HG02642 (cell line): Measurements from ENCODE around the gene DROSHA.
"Not testable (repeated sequence)": the region's sequence is repeated elsewhere in the genome, so short reads cannot be mapped to it uniquely, and the experiment has no call there.

Source experiments
- ATAC-seq: cut with Tn5 transposase; IDR thresholded peaks from one replicate; pipeline ENCODE4 v1.9.1; 2021; ENCODE audit warnings: mild to moderate bottlenecking; ENCODE audit not compliant: unreplicated experiment, poor library complexity

The DROSHA gene

DNA sequence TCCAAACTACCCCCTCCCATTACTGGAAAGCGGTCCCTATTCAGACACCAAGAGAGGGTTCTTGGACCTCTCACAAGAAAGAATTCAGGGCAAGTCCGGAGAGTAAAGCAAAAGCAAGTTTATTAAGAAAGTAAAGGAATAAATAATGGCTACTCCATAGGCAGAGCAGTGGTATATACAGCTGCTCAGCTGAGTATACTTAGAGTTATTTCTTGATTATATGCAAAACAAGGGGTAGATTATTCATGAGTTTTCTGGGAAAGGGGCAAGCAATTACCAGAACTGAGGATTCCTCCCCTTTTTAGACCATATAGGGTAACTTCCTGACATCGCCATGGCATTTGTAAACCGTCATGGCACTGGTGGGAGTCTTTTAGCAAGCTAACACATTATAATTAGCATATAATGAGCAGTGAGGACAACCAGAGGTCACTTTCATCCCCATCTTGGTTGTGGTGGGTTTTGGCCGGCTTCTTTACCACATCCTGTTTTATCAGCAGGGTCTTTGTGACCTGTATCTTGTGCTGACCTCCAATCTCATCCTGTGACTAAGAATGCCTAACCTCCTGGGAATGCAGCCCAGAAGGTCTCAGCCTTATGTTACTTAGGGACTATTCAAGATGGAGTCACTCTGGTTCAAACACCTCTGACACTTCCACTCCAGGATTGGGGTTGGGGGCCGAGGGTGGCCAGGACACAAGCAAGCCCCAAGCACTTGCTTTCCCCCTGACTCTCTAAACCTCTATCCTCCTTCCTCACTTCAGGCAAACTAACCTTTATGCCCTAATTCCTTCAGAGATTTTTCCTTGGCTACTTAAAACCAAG lies 170.0 kb downstream of the DROSHA start:
- not testable (repeated sequence) for ATAC-seq

DNA sequence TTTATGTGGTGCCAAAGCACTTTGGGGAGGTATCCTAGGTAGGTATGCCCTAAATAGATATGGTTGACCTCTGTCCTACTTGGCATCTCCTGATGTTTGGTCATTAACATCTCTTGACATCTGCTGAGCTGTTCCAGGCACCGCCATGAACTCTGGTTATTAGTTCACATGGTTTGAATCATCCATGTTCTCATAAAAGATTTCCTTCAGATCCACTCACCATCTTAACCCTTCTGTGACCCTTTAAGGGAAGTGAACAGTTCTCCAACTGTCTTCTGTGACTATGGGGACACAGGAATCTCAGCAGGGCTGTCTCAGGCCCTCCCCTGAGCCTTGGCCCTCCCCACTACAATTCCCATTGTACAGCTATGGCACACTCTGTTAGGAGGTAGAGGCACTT lies 170.7 kb downstream of the DROSHA start:
- no peak for ATAC-seq

DNA sequence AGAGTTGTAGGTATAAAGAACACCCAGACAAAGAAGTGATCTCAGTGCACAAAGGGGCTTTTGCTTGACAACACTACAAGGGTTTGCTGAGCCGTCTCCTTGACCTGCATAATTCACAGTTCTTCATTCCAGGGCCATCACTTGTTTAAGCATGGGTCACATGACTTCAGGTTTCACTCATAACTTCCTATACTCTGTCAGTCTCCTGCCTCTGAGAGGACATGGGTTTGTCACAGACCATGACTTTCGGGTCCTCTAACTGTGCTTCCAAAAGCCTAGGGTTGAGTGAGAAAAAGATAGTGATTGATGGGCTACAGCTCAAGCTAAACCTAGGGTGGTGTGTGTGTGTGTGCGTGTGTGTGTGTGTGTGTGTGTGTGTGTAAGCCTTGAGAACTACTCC lies 172.1 kb downstream of the DROSHA start:
- ATAC-seq: no peak

DNA sequence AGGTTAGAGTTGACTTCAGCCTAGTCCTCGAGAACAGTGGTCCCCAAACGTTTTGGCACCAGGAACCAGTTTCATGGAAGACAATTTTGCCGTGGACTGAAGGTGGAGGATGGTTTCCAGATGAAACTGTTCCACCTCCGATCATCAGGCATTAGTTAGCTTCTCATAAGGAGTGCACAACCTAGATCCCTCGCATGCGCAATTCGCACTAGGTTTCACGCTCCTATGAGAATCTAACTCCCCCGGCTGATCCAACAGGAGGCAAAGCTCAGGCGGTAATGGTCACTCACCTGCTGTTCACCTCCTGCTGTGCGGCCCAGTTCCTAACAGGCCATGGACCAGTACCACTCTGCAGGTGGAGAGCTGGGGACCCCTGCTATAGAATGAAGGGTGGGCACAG lies 174.9 kb downstream of the DROSHA start:
- ATAC-seq: no peak

DNA sequence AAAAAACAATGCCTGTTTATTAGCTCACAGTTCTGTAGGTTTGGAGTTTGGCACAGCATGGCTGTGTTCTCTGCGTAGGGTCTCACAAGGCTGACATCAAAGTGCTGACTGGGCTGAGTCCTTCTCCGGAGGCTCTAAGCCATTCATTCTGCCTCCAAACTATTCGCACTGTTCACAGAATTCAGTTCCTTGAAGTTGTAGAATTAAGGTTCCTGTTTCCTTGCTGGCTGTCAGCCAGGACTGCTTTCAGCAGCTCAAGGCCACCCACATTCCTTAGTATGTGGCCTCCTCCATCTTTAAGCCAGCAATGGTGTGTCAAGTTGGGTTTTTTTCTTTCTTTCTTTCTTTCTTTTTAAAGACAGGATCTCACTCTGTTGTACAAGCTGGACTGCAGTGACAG lies 176.6 kb downstream of the DROSHA start:
- no peak for ATAC-seq
